ENCODE measurements around the gene DCBLD1. TPM values are rescaled to one million over a fixed set of nuclear protein-coding genes. Genes with fewer than 3 reads are reported as not detected.

Gene DCBLD1
- total and polyA plus RNA-seq, 2 experiments from 2014 or later, result 3.5 to 16.5 TPM

DNA sequence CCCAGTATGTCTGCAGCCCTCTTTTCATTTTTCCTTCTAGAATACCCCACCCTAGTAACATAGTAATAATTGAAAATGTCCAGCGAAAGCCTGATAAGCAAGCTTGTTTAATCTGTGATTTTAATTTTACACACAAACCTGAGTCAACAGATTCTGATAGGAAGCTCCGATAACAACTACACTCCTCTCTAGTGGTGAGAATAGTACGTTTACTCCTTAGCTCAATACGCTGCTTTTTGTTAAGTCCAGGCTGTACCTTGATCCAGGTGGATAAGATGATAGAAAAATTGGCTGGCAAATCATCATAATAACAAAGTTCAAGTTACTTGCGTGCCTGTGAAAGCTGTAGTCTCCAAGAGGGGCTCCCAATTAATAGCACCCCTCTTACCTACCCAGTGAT lies 25.5 kb upstream of the DCBLD1 start:
- Histone ChIP-seq H3K36me3 (no peaks in the 10 kb centered on the region), H3K27ac (no peak overlapping the region), H3K4me3 (no peak overlapping the region), H3K9me3 (ENCODE audit: low read depth) (no peaks in the 10 kb centered on the region), H3K4me1 (ENCODE audit: low read depth) (no peaks in the 10 kb centered on the region), H3K27me3 (no peaks in the 10 kb centered on the region)
- TF ChIP-seq, protein P1, sequence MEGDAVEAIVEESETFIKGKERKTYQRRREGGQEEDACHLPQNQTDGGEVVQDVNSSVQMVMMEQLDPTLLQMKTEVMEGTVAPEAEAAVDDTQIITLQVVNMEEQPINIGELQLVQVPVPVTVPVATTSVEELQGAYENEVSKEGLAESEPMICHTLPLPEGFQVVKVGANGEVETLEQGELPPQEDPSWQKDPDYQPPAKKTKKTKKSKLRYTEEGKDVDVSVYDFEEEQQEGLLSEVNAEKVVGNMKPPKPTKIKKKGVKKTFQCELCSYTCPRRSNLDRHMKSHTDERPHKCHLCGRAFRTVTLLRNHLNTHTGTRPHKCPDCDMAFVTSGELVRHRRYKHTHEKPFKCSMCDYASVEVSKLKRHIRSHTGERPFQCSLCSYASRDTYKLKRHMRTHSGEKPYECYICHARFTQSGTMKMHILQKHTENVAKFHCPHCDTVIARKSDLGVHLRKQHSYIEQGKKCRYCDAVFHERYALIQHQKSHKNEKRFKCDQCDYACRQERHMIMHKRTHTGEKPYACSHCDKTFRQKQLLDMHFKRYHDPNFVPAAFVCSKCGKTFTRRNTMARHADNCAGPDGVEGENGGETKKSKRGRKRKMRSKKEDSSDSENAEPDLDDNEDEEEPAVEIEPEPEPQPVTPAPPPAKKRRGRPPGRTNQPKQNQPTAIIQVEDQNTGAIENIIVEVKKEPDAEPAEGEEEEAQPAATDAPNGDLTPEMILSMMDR (IDR thresholded peaks at IDR 0.05; ENCODE audit: low read depth, low read length), result no peak
- no peak for DNase-seq (ENCODE audit: low read depth in 1 of 2, low spot score in 1 of 2)

DNA sequence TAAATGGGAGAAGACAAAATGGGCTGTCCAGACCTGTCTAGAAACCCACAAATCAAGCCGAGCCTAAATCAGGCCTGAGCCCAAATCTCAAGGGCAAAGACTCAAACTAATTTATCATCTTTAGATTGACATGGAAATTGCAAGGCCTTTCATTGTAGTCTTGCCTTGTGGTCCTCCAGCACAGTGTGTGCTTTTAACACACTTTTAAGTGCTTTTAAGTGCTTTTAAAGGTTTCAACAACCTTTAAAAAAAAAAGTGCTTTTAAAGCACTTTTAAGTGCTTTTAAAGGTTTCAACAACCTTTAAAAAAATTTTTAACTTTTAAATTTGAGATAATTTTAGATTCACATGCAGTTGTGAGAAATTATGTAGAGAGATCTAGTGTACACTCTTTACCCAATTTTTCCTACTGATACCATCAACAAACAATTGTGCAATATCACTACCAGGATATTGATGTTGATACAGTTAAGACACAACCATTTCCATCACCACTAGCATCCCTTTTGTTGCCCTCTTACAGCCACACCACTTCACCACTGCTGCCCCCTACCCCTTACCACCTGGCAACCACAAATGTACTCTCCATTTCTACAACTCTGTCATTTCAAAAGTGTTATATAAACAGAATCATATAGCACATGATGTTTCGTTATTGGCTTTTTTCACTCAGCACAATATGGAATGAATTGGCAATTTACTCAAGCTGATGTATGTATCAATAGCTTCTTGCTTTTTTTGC lies 23.1 kb upstream of the DCBLD1 start:
- no peak for DNase-seq (ENCODE audit: low read depth in 1 of 2, low spot score in 1 of 2)
- no peaks in the 10 kb centered on the region for H3K36me3 ChIP-seq
- no peaks in the 10 kb centered on the region for H3K4me1 ChIP-seq (ENCODE audit: low read depth)
- no peak overlapping the region for H3K4me3 ChIP-seq
- H3K27me3 ChIP-seq, result no peaks in the 10 kb centered on the region
- H3K27ac ChIP-seq, result no peak overlapping the region
- no peaks in the 10 kb centered on the region for H3K9me3 ChIP-seq (ENCODE audit: low read depth)
- TF ChIP-seq, protein P1 (IDR thresholded peaks at IDR 0.05; ENCODE audit: low read depth, low read length), result no peak

DNA sequence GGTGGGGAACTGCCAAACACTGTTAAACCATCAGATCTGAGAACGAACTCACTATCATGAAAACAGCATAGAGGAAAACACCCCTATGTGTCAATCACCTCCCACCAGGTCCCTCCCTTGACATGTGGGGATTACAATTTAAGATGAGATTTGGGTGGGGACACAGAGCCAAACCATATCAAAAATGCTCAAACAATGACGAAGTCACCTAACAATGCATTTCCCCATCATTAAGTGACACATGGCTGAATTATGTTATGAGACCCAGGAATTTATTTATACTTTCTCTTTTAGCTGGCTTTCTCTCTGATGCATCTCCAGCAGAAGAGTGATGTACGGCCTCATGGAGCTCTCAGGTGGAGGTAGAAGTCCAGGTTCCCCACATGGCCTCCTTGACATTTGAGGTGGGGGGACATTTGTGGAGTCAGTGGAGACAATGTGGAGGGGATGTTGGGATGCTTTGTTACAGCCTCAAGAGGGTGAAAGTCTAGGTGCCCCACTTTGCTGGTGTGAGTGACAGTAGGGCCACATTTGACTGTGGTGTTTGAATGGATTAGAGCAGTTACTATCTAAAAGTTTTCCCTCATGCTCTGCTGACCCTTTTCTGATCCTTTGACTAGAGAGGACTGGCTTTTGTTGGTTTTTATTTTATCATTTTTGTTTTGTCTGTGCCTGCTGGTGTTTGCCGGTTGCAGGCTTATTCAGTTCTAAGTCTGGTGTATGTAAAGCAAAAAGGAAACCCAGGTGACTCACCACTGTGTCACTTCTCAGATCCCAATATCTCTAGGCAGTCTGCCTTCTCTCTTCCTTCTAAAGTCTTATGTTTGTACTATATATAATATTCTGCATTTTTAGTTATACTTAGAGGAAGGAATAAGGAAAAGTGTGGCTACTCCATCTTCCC lies 18.5 kb upstream of the DCBLD1 start:
- H3K27ac ChIP-seq, result no peak overlapping the region
- TF ChIP-seq, protein P1 (IDR thresholded peaks at IDR 0.05; ENCODE audit: low read depth, low read length), result no peak
- H3K4me1 ChIP-seq (ENCODE audit: low read depth), result no peaks in the 10 kb centered on the region
- no peaks in the 10 kb centered on the region for H3K9me3 ChIP-seq (ENCODE audit: low read depth)
- DNase-seq (ENCODE audit: low read depth in 1 of 2, low spot score in 1 of 2), result peak in 1 of 2 donors; percentile 57
- H3K27me3 ChIP-seq, result peaks cover 2% of the 10 kb centered on the region
- H3K36me3 ChIP-seq, result no peaks in the 10 kb centered on the region
- no peak overlapping the region for H3K4me3 ChIP-seq

DNA sequence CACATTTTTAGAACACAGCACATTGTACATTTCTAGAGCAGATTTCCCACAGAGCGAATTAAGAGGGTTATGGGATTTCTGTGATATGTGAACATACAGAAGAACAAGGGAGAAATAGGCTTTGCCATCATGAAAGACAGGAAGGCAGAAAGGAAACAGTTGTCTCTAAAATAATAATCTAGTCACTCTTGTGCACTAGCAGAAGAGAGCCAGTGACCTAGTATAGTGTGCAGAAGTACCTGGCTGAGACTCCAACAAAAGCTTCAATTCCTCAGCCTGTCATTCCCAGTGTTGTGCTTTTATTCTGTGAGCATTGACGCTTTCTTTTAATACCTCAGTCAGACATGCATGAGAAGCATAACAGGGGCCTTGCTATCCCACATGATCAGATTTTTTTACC lies 17.8 kb upstream of the DCBLD1 start:
- no peak overlapping the region for H3K27ac ChIP-seq
- peaks cover 2% of the 10 kb centered on the region for H3K27me3 ChIP-seq
- no peaks in the 10 kb centered on the region for H3K36me3 ChIP-seq
- H3K4me3 ChIP-seq, result no peak overlapping the region
- DNase-seq (ENCODE audit: low read depth in 1 of 2, low spot score in 1 of 2), result no peak
- H3K4me1 ChIP-seq (ENCODE audit: low read depth), result no peaks in the 10 kb centered on the region
- no peaks in the 10 kb centered on the region for H3K9me3 ChIP-seq (ENCODE audit: low read depth)
- TF ChIP-seq, protein P1 (IDR thresholded peaks at IDR 0.05; ENCODE audit: low read depth, low read length), result no peak

DNA sequence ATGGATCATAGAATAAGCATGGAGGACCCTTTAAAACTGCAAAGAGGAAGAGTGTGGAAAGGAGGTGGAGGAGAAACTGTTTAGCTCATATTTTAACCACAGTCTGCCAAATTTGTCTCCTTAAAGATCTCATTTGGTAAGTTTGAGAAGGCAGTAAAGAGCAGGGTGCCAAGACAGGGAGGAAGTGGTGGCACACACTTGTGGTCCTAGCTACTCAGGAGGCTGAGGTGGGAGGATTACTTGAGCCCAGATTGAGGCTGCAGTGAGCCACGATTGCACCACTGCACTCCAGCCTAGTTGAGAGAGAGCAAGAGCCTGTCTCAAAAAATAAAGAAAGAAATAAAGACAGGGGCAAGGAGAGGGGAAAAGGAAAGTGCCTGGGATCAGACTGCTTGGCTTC lies 16.8 kb upstream of the DCBLD1 start:
- Histone ChIP-seq H3K9me3 (ENCODE audit: low read depth) (no peaks in the 10 kb centered on the region), H3K36me3 (no peaks in the 10 kb centered on the region), H3K27me3 (peaks cover 2% of the 10 kb centered on the region), H3K4me1 (ENCODE audit: low read depth) (no peaks in the 10 kb centered on the region), H3K4me3 (no peak overlapping the region), H3K27ac (no peak overlapping the region)
- no peak for DNase-seq (ENCODE audit: low read depth in 1 of 2, low spot score in 1 of 2)
- TF ChIP-seq, protein P1 (IDR thresholded peaks at IDR 0.05; ENCODE audit: low read depth, low read length), result no peak
